NOMO-1 treated with DMSO at 0.1 percent for 48 hours (cell line): ENCODE data around the gene DAAM2.

ENCODE experiments used
- DNase-seq: peaks from one replicate; lab custom pipeline; 2025; ENCODE audit not compliant: unreplicated experiment; lab: John Stamatoyannopoulos, UW

The DAAM2 gene

GRCh38 chr6:39927159-39927558 lies 135.0 kb downstream of the DAAM2 start:
- DNase-seq = no peak

- DNase-seq = no peak
Observed at GRCh38 chr6:39929039-39929732, 137.0 kb downstream of the DAAM2 start.

GRCh38 chr6:39929733-39930461 lies 137.7 kb downstream of the DAAM2 start:
- DNase-seq = no peak

- no peak for DNase-seq
Observed at GRCh38 chr6:39930540-39930939, 138.4 kb downstream of the DAAM2 start.

- no peak for DNase-seq
Observed at GRCh38 chr6:39931607-39932006, 139.4 kb downstream of the DAAM2 start.

- DNase-seq = no peak
Observed at GRCh38 chr6:39932386-39932910, 140.3 kb downstream of the DAAM2 start.

- DNase-seq = no peak
Observed at GRCh38 chr6:39933669-39934130, 141.5 kb downstream of the DAAM2 start.

GRCh38 chr6:39934131-39934757 lies 142.1 kb downstream of the DAAM2 start, which contains the start of gene MOCS1:
MOCS1 (minus strand) TSS chr6:39934462; CDS start chr6:39934417, 45 bp downstream.
- peak; percentile 23 for DNase-seq

- DNase-seq = no peak
Observed at GRCh38 chr6:39935241-39935640, 143.1 kb downstream of the DAAM2 start.

GRCh38 chr6:39936857-39937256 lies 144.7 kb downstream of the DAAM2 start:
- no peak for DNase-seq

- DNase-seq = no peak
Observed at GRCh38 chr6:39937686-39938333, 145.6 kb downstream of the DAAM2 start.

- no peak for DNase-seq
Observed at GRCh38 chr6:39938773-39939654, 146.8 kb downstream of the DAAM2 start.

GRCh38 chr6:39941138-39941537 lies 149.0 kb downstream of the DAAM2 start:
- DNase-seq = no peak

- DNase-seq = no peak
Observed at GRCh38 chr6:39941820-39942219, 149.6 kb downstream of the DAAM2 start.

- peak; percentile 3 for DNase-seq
Observed at GRCh38 chr6:39942903-39943580, 150.9 kb downstream of the DAAM2 start.

- no peak for DNase-seq
Observed at GRCh38 chr6:39945626-39946025, 153.4 kb downstream of the DAAM2 start.

- no peak for DNase-seq
Observed at GRCh38 chr6:39947611-39948068, 155.5 kb downstream of the DAAM2 start.

- DNase-seq = no peak
Observed at GRCh38 chr6:39948199-39948791, 156.1 kb downstream of the DAAM2 start.

GRCh38 chr6:39950125-39950720 lies 158.0 kb downstream of the DAAM2 start:
- no peak for DNase-seq
